ENCODE results near the gene KRT13. TPM values are rescaled to one million over a fixed set of nuclear protein-coding genes. Genes with fewer than 3 reads are reported as not detected.
A peak's percentile ranks its signal among the peaks of the same experiment; 100 is the strongest.

KRT13 gene
- total and polyA plus RNA-seq, 7 donors = 0.46 to 54.1 (median 4.3) TPM; not detected in 3

DNA sequence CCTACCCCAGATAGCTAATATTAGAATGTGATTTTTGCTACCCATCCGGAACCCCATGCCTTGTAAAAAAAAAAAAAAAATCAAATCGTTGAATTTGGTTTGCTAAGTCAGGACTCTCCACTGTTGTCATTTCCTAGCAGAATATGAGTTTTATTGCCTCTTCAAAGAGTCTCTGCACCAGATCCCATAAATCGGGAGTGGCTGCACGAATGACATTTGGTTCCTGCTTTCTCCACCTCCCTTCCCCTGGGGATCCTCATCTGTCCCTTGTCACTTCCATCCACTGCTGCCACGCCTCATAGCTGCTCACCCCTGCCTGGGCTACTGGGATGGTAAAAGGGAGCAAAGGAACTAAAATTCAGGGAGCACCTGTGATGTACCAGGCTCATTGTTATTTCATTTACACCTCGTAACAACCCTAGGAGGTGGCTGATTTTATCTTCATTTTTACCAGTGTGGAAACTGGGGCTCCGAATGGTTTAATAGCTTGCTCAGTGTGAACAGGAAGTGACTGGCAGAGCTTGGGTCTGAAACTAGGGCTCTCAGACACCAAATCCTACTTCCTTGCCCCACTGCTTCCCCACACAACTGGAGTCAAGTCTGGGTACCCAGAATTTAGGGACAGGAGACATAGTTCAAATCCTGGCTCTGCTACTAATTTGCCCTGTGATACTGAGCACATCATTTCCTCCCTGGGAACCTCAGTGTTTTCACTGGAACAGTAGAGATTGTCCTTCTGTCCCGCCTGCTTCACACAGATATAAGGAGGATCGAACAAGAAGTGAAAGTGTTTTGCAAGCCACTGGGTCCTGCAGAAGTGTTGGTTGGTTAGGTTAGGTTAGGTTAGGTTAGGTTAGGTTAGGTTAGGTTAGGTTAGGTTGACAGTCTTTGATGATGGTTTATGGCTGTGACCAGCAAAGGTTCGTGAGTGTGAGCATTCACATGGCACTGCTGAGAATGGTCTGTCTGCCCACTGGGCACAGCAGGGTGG, 15.1 kb downstream of the KRT13 start:
- H3K4me1 ChIP-seq = no peaks in the 10 kb centered on the region
- no peaks in the 10 kb centered on the region for H3K9me3 ChIP-seq
- no peak overlapping the region for H3K4me3 ChIP-seq
- no peak for DNase-seq
- no peaks in the 10 kb centered on the region for H3K36me3 ChIP-seq
- no peak overlapping the region for H3K27ac ChIP-seq
- TF ChIP-seq POLR2A (IDR thresholded peaks at IDR 0.05) = no peak
- TF ChIP-seq, protein P1, sequence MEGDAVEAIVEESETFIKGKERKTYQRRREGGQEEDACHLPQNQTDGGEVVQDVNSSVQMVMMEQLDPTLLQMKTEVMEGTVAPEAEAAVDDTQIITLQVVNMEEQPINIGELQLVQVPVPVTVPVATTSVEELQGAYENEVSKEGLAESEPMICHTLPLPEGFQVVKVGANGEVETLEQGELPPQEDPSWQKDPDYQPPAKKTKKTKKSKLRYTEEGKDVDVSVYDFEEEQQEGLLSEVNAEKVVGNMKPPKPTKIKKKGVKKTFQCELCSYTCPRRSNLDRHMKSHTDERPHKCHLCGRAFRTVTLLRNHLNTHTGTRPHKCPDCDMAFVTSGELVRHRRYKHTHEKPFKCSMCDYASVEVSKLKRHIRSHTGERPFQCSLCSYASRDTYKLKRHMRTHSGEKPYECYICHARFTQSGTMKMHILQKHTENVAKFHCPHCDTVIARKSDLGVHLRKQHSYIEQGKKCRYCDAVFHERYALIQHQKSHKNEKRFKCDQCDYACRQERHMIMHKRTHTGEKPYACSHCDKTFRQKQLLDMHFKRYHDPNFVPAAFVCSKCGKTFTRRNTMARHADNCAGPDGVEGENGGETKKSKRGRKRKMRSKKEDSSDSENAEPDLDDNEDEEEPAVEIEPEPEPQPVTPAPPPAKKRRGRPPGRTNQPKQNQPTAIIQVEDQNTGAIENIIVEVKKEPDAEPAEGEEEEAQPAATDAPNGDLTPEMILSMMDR (IDR thresholded peaks at IDR 0.05) = no peak
- no peak for TF ChIP-seq EP300 (IDR thresholded peaks at IDR 0.05)
- TF ChIP-seq POLR2AphosphoS5 (IDR thresholded peaks at IDR 0.05) = no peak
- no peaks in the 10 kb centered on the region for H3K27me3 ChIP-seq
- intact Hi-C loops (cut with DNase I) = no loop called here
- whole genome bisulfite sequencing, 2 donors = 29 to 58% methylated on average over 10 of the region's 10 CpGs

DNA sequence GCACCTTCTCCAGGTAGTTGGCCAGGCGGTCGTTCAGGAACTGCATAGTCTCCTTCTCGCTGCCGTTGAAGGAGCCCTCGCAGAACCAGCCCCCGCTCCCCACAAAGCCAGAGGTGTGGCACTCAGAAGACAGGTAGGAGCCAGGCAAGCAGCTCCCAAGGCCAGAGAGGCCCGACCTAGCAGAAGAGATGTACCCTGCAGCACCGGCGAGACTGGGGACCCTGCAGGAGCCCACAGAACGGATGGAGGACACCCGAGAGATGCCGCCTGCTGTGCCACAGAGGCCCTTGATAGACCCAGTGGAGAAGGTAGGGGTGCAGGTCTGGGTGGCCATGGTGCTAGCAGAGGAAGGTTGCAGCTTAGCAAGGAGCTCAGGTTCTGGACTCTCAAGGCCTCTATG, 15.9 kb downstream of the KRT13 start, which contains the start of gene KRT36:
TSS of gene KRT36 (minus strand) at position 380 of the 400 bp plus-strand sequence. CDS start at position 334, 46 bp downstream.
- no peaks in the 10 kb centered on the region for H3K27me3 ChIP-seq
- WGBS, 2 donors = 90 to 95% methylated on average over 12 of the region's 12 CpGs
- H3K4me1 ChIP-seq = no peaks in the 10 kb centered on the region
- TF ChIP-seq EP300 (IDR thresholded peaks at IDR 0.05) (no peak), POLR2AphosphoS5 (IDR thresholded peaks at IDR 0.05) (no peak), POLR2A (IDR thresholded peaks at IDR 0.05) (no peak)
- TF ChIP-seq, protein P1 (IDR thresholded peaks at IDR 0.05) = no peak
- no peaks in the 10 kb centered on the region for H3K9me3 ChIP-seq
- H3K4me3 ChIP-seq = no peak within 1 kb of the TSS
- H3K27ac ChIP-seq = no peak within 1 kb of the TSS
- no peak for DNase-seq
- H3K36me3 ChIP-seq = no peaks in the 10 kb centered on the region
- intact Hi-C loops (cut with DNase I) = no loop called here

DNA sequence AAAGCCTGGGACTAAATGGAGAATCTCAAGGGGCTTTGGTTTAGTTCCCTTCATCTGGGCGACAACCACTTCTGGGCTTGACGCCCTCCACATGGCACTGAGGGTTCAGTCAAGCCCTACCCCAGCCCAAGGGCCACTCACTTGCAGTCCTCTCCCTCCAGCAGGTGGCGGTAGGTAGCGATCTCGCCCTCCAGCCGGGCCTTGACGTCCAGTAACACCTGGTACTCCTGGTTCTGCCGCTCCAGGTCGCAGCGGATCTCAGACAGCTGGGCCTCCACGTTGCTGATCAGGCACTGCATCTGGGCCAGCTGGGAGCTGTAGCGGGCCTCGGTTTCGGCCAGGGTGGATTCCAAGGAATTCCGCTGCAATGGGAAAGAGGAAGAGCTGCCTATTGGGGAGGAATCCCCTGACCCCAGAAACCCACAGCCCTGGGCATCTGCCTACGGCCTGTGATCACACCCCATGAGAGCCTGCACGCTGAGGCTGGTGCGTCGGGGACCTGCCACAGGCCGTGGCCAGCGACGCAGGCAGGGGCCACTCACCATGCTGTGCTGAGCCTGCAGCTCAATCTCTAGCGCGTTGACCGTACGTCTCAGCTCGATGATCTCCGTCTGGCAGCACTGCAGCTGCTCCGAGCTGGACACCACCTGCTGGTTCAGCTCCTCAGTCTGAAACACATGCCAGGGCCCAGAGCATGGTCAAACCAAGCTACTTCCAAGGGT, 18.4 kb downstream of the KRT13 start:
- H3K27ac ChIP-seq = no peak overlapping the region
- no peaks in the 10 kb centered on the region for H3K27me3 ChIP-seq
- DNase-seq = no peak
- WGBS, 2 donors = 60 to 62% methylated on average over 29 of the region's 29 CpGs
- H3K9me3 ChIP-seq = no peaks in the 10 kb centered on the region
- no peak overlapping the region for H3K4me3 ChIP-seq
- no peaks in the 10 kb centered on the region for H3K4me1 ChIP-seq
- TF ChIP-seq POLR2AphosphoS5 (IDR thresholded peaks at IDR 0.05) = no peak
- no peak for TF ChIP-seq EP300 (IDR thresholded peaks at IDR 0.05)
- TF ChIP-seq POLR2A (IDR thresholded peaks at IDR 0.05) = no peak
- TF ChIP-seq, protein P1 (IDR thresholded peaks at IDR 0.05) = peak in 1 of 4 experiments; percentile 27
- intact Hi-C loops (cut with DNase I) = no loop called here
- H3K36me3 ChIP-seq = no peaks in the 10 kb centered on the region

DNA sequence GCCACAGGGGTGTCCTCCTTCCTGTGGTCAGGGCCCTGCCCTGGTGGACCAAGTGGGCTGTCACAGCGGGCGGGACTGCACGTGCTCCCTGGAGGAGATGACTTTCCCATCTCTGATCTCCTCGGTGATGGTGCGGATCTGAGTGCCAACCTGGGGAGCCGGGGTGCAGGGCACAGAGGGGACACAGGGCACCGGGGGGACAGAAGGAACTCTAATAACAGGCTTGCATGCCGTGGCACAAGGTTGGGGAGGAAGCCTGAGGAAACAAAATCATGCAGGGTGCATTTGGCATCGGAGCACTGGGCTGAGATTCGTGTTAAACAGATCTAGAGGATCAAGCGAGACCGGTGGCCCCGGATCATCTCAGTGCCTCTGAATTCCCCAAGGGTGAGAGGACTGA, 19.1 kb downstream of the KRT13 start:
- TF ChIP-seq EP300 (IDR thresholded peaks at IDR 0.05) (no peak), POLR2A (IDR thresholded peaks at IDR 0.05) (no peak), POLR2AphosphoS5 (IDR thresholded peaks at IDR 0.05) (no peak)
- intact Hi-C loops (cut with DNase I) = no loop called here
- Histone ChIP-seq H3K4me1 (no peaks in the 10 kb centered on the region), H3K4me3 (no peak overlapping the region), H3K27me3 (no peaks in the 10 kb centered on the region), H3K36me3 (no peaks in the 10 kb centered on the region), H3K9me3 (no peaks in the 10 kb centered on the region), H3K27ac (no peak overlapping the region)
- WGBS, 2 donors = 92% methylated on average over 13 of the region's 13 CpGs
- DNase-seq = no peak

All from sigmoid colon (tissue), 7 donors.